OCI-LY3 (cell line): ENCODE results near the gene NOL4L.

ENCODE experiments used
- H2AFZ ChIP-seq: fragments of 200-600, 300-600 bp; shearing (Covaris generic); 2 replicates; pipeline ENCODE4 v1.6.0; 2014; ENCODE audit warnings: antibody characterized with exemption, low read depth, low read length
- H3K27ac ChIP-seq: fragments of 200-600, 300-600 bp; sonication (generic); 2 replicates; pipeline ENCODE4 v1.5.1; 2014; ENCODE audit warnings: mild to moderate bottlenecking, low read length, moderate library complexity, mixed read lengths
- H3K27me3 ChIP-seq: fragments of 200-600, 300-600 bp; sonication (generic); 2 replicates; pipeline ENCODE4 v1.6.1; 2014; ENCODE audit warnings: low read depth, low read length, mixed read lengths
- H3K36me3 ChIP-seq: fragments of 200-600, 300-600 bp; sonication (generic); replicated peaks from 2 replicates; pipeline ENCODE3; 2014; ENCODE audit warnings: low read depth, low read length, mixed read lengths
- H3K4me1 ChIP-seq: fragments of 300-600, 200-600 bp; sonication (generic); 2 replicates; pipeline ENCODE4 v1.6.1; 2014; ENCODE audit warnings: low read length, mixed read lengths
- H3K4me2 ChIP-seq: fragments of 200-600, 300-600 bp; sonication (generic); 2 replicates; pipeline ENCODE4 v1.6.1; 2014; ENCODE audit warnings: low read length, mixed read lengths
- H3K4me3 ChIP-seq: fragments of 300-600, 200-600 bp; sonication (generic); 2 replicates; pipeline ENCODE4 v1.5.1; 2014; ENCODE audit warnings: antibody characterized with exemption, mild to moderate bottlenecking, low read length, moderate library complexity
- H3K79me2 ChIP-seq: fragments of 300-600, 200-600 bp; shearing (Covaris generic); 2 replicates; pipeline ENCODE4 v1.6.1; 2014; ENCODE audit warnings: mild to moderate bottlenecking, low read length, mixed read lengths
- H3K9ac ChIP-seq: fragments of 300-600, 200-600 bp; shearing (Covaris generic); 2 replicates; pipeline ENCODE4 v1.6.0; 2014; ENCODE audit warnings: mild to moderate bottlenecking, low read length, moderate library complexity
- H3K9me3 ChIP-seq: fragments of 200-600, 300-600 bp; shearing (Covaris generic); 2 replicates; pipeline ENCODE4 v1.6.1; 2014; ENCODE audit warnings: low read length, mixed read lengths; ENCODE audit not compliant: insufficient read depth
- H4K20me1 ChIP-seq: fragments of 200-600, 300-600 bp; sonication (generic); 2 replicates; pipeline ENCODE4 v1.6.1; 2016; ENCODE audit warnings: low read length, mixed read lengths; ENCODE audit not compliant: insufficient read depth
- CTCF ChIP-seq: fragments of 200-600, 300-600 bp; sonication (generic); IDR thresholded peaks from 2 replicates; pipeline ENCODE4 v1.5.1; 2014; ENCODE audit warnings: antibody characterized with exemption, low read length, low read depth
- EZH2phosphoT487 ChIP-seq: fragments of 200-600 bp; shearing (Covaris generic); IDR thresholded peaks from 2 replicates; pipeline ENCODE4 v1.6.1; 2018; ENCODE audit warnings: antibody characterized with exemption, mixed run types, low read depth

Gene NOL4L

GRCh38 chr20:32464401-32465091 lies 120.6 kb downstream of the NOL4L start:
- no peak overlapping the region for H2AFZ ChIP-seq
- H3K79me2 ChIP-seq, result no peaks in the 10 kb centered on the region
- no peak overlapping the region for H3K4me3 ChIP-seq
- H3K27ac ChIP-seq, result no peak overlapping the region
- no peak overlapping the region for H3K9ac ChIP-seq
- no peaks in the 10 kb centered on the region for H4K20me1 ChIP-seq
- no peak overlapping the region for H3K4me2 ChIP-seq
- H3K36me3 ChIP-seq, result no peaks in the 10 kb centered on the region
- H3K9me3 ChIP-seq, result no peaks in the 10 kb centered on the region
- no peak for TF ChIP-seq EZH2phosphoT487
- TF ChIP-seq CTCF, result no peak
- H3K27me3 ChIP-seq, result no peaks in the 10 kb centered on the region
- no peaks in the 10 kb centered on the region for H3K4me1 ChIP-seq

GRCh38 chr20:32463642-32464400 lies 121.3 kb downstream of the NOL4L start:
- no peak for TF ChIP-seq CTCF
- no peak for TF ChIP-seq EZH2phosphoT487
- Histone ChIP-seq H3K9ac (no peak overlapping the region), H3K27ac (no peak overlapping the region), H3K4me2 (no peak overlapping the region), H4K20me1 (no peaks in the 10 kb centered on the region), H3K4me3 (no peak overlapping the region), H3K36me3 (no peaks in the 10 kb centered on the region), H3K79me2 (no peaks in the 10 kb centered on the region), H3K27me3 (no peaks in the 10 kb centered on the region), H3K9me3 (no peaks in the 10 kb centered on the region), H3K4me1 (no peaks in the 10 kb centered on the region), H2AFZ (no peak overlapping the region)

GRCh38 chr20:32462900-32463641 lies 122.1 kb downstream of the NOL4L start:
- H3K9me3 ChIP-seq, result no peaks in the 10 kb centered on the region
- H3K9ac ChIP-seq, result no peak overlapping the region
- no peak overlapping the region for H2AFZ ChIP-seq
- no peaks in the 10 kb centered on the region for H3K36me3 ChIP-seq
- no peaks in the 10 kb centered on the region for H3K27me3 ChIP-seq
- no peaks in the 10 kb centered on the region for H4K20me1 ChIP-seq
- no peak overlapping the region for H3K27ac ChIP-seq
- TF ChIP-seq CTCF (no peak), EZH2phosphoT487 (no peak)
- H3K4me2 ChIP-seq, result no peak overlapping the region
- H3K4me3 ChIP-seq, result no peak overlapping the region
- H3K4me1 ChIP-seq, result no peaks in the 10 kb centered on the region
- no peaks in the 10 kb centered on the region for H3K79me2 ChIP-seq

GRCh38 chr20:32461836-32462600 lies 123.1 kb downstream of the NOL4L start:
- Histone ChIP-seq H3K9me3 (no peaks in the 10 kb centered on the region), H3K4me2 (no peak overlapping the region), H3K4me3 (no peak overlapping the region), H3K27me3 (no peaks in the 10 kb centered on the region), H3K36me3 (no peaks in the 10 kb centered on the region), H3K27ac (no peak overlapping the region), H2AFZ (no peak overlapping the region), H3K9ac (no peak overlapping the region), H4K20me1 (no peaks in the 10 kb centered on the region), H3K4me1 (no peaks in the 10 kb centered on the region), H3K79me2 (no peaks in the 10 kb centered on the region)
- TF ChIP-seq EZH2phosphoT487 (no peak), CTCF (no peak)
